Frontal cortex (tissue), 4 donors: ENCODE measurements around the gene SRRM2. TPM values are rescaled to one million over a fixed set of nuclear protein-coding genes. Genes with fewer than 3 reads are reported as not detected.

ENCODE experiments used
- DNase-seq, 2 donors: peaks; one replicate each; pipeline ENCODE4 v3.0.0; 2012; ENCODE audit warnings: low spot score in 2 of 2
- FAIRE-seq: peaks from 2 replicates; lab custom pipeline; 2012; peaks lifted over from hg19 to GRCh38; lab: Jason Lieb, UNC
- total RNA-seq: library from RNA; depleted of rRNA; stranded (reverse); fragments of >200 nt; gene quantifications from one replicate; pipeline ENCODE4 v1.2.3, GENCODE V29; 2014
- donor health status: control.
- donor health status: control.
- donor health status: control.

The SRRM2 gene
- total RNA-seq, 1 donor from 2014 or later, result 40.8 TPM

DNA sequence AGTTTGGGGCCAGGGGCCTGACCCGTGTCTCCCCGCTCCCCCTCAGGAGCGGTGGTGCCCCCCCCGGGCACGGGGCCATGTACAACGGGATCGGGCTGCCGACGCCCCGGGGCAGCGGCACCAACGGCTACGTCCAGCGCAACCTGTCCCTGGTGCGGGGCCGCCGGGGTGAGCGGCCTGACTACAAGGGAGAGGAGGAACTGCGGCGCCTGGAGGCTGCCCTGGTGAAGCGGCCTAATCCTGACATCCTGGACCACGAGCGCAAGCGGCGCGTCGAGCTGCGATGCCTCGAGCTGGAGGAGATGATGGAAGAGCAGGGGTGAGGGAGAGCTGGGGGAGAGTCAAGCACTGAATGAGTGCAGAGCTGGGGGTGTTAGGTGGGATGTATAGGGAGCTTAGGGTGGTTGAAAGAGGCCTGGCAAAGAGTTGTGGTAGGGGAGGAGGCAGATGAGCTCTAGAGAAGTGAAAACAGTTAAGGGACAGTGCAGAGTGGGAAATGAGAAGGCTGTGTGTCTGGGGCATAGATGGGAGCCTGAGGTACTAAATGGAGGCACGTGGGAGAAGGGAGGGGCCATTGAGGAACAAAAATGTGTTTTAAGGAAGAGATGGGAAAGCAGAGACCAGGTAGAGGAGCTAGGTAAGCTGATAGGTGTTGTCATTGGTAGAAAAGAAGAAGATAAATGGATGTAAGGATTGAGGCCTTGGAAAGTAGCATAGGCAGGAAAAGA lies 4.0 kb downstream of the SRRM2 start:
- FAIRE-seq (no peak), DNase-seq (no peak)

DNA sequence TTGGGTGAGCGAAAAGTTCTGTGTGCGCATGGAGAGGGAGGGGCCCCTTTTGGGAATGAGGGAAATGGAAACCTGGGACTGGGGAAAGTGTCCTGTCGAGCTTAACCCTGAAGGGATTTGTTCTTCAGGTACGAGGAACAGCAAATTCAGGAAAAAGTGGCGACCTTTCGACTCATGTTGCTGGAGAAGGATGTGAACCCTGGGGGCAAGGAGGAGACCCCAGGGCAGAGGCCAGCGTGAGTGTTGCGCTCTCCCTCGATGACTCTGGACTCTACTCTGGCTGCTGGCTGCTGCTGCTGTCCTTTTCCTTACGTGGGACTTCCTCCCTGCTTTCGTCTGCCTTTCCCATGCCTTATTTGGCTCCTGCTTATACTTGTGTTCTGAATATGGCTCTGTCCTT lies 4.9 kb downstream of the SRRM2 start:
- no peak for FAIRE-seq
- no peak for DNase-seq

DNA sequence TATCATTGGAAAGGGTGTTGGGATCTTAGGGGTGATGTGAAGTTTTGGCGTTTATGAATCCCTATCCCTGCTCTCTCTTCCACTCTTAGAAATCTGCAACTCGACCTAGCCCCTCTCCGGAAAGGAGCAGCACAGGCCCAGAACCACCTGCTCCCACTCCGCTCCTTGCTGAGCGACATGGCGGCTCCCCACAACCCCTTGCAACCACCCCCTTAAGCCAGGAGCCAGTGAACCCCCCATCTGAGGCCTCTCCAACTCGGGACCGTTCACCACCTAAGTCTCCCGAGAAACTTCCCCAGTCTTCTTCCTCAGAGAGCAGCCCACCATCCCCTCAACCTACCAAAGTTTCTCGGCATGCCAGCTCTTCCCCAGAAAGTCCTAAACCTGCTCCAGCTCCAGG lies 9.0 kb downstream of the SRRM2 start:
- FAIRE-seq (no peak), DNase-seq (no peak)

DNA sequence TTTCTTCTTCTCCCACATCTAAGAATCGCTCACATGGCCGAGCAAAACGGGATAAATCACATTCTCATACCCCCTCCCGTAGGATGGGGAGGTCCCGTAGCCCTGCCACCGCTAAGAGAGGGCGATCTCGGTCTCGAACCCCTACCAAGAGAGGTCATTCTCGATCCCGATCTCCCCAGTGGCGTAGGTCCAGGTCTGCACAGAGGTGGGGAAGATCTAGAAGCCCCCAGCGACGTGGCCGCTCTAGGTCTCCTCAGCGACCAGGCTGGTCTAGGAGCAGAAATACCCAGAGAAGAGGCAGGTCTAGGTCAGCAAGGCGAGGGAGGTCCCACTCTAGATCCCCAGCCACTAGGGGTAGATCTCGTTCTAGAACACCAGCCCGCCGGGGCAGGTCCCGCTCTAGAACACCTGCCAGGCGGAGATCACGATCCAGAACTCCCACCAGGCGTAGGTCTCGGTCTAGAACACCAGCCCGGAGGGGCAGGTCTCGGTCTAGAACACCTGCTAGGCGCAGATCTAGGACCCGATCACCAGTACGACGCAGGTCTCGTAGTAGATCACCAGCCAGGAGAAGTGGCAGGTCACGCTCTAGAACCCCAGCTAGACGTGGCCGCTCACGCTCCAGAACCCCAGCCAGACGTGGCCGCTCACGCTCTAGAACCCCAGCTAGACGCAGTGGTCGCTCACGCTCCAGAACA lies 9.6 kb downstream of the SRRM2 start:
- FAIRE-seq (no peak), DNase-seq (no peak)

DNA sequence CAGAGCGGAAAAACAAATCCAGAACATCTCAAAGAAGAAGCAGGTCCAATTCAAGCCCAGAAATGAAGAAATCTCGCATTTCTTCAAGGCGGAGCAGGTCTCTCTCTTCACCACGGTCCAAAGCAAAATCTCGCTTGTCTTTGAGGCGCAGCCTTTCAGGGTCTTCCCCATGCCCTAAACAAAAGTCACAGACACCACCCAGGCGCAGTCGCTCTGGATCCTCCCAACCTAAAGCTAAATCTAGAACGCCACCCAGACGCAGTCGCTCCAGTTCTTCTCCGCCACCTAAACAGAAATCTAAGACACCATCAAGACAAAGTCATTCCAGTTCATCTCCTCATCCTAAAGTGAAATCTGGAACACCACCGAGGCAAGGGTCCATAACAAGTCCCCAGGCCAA lies 10.3 kb downstream of the SRRM2 start:
- no peak for FAIRE-seq

DNA sequence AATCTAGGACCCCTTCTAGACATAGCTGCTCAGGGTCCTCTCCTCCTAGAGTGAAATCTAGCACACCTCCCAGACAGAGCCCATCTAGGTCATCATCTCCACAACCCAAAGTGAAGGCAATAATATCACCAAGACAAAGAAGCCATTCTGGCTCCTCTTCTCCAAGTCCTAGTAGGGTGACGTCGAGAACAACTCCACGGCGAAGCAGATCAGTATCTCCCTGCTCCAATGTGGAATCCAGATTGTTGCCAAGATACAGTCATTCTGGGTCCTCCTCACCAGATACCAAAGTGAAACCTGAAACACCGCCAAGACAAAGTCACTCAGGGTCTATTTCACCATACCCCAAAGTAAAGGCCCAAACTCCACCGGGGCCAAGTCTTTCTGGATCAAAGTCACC lies 10.7 kb downstream of the SRRM2 start:
- FAIRE-seq (no peak), DNase-seq (no peak)

More for the DNA sequence above, 10.3 kb downstream of the SRRM2 start:
- no peak for DNase-seq

DNA sequence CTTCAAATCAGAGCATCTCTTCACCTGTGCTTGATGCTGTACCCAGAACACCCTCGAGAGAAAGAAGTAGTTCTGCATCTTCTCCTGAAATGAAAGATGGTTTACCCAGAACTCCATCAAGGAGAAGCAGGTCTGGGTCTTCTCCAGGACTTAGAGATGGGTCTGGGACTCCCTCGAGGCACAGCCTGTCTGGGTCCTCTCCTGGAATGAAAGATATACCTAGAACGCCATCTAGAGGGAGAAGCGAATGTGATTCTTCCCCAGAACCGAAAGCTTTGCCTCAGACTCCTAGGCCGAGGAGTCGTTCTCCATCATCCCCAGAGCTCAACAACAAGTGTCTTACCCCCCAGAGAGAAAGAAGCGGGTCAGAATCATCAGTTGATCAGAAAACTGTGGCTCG lies 12.3 kb downstream of the SRRM2 start:
- FAIRE-seq, result no peak
- no peak for DNase-seq

DNA sequence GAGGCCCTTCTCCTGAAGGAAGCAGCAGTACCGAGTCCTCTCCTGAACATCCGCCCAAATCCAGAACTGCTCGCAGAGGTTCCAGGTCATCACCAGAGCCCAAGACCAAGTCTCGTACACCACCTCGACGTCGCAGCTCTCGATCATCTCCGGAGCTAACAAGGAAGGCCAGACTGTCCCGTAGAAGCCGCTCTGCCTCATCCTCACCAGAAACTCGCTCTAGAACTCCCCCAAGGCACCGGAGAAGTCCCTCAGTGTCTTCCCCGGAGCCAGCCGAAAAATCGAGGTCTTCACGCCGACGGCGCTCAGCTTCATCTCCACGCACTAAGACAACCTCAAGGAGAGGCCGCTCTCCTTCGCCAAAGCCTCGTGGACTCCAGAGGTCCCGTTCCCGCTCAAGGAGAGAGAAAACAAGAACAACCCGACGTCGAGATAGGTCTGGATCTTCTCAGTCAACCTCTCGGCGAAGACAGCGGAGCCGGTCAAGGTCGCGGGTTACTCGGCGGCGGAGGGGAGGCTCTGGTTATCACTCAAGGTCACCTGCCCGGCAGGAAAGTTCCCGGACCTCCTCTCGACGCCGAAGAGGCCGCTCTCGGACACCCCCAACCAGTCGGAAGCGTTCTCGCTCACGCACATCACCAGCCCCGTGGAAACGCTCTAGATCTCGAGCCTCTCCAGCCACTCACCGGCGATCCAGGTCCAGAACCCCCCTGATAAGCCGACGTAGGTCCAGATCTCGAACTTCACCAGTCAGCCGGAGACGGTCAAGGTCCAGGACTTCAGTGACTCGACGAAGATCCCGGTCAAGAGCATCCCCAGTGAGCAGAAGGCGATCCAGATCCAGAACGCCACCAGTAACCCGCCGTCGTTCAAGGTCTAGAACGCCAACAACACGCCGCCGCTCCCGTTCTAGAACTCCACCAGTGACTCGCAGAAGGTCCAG lies 13.3 kb downstream of the SRRM2 start:
- DNase-seq (no peak), FAIRE-seq (no peak)

DNA sequence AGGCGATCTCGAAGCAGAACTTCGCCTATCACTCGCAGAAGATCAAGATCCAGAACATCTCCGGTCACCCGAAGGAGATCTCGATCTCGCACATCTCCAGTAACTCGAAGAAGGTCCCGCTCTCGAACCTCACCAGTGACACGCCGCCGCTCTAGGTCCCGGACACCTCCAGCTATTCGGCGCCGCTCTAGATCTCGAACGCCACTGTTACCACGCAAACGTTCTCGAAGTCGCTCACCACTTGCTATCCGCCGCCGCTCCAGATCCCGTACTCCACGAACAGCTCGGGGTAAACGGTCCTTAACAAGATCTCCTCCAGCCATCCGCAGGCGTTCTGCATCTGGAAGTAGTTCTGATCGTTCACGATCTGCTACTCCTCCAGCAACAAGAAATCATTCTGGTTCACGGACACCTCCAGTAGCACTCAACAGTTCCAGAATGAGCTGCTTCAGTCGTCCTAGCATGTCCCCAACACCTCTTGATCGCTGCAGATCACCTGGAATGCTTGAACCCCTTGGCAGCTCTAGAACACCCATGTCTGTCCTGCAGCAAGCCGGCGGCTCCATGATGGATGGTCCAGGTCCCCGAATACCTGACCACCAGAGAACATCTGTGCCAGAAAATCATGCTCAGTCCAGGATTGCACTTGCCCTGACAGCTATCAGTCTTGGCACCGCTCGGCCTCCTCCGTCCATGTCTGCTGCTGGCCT lies 14.1 kb downstream of the SRRM2 start:
- DNase-seq (no peak), FAIRE-seq (no peak)

DNA sequence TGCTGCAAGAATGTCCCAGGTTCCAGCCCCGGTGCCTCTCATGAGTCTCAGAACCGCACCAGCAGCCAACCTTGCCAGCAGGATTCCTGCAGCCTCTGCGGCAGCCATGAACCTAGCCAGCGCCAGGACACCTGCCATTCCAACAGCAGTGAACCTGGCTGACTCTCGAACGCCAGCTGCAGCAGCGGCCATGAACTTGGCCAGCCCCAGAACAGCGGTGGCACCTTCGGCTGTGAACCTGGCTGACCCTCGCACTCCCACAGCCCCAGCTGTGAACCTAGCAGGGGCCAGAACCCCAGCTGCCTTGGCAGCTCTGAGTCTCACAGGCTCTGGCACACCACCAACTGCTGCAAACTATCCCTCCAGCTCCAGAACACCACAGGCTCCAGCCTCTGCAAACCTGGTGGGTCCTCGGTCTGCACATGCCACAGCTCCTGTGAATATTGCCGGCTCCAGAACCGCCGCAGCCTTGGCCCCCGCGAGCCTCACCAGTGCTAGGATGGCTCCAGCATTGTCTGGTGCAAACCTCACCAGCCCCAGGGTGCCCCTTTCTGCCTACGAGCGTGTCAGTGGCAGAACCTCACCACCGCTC lies 14.8 kb downstream of the SRRM2 start:
- DNase-seq (no peak), FAIRE-seq (no peak)

DNA sequence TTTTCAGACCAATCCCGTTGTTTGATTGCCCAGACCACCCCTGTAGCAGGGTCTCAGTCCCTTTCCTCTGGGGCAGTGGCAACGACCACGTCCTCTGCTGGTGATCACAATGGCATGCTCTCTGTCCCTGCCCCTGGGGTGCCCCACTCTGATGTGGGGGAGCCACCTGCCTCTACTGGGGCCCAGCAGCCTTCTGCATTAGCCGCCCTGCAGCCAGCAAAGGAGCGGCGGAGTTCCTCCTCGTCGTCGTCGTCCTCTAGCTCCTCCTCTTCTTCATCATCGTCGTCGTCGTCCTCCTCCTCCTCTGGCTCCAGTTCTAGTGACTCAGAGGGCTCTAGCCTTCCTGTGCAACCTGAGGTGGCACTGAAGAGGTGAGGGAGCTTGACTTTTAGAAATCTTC lies 15.5 kb downstream of the SRRM2 start:
- no peak for FAIRE-seq
- no peak for DNase-seq

DNA sequence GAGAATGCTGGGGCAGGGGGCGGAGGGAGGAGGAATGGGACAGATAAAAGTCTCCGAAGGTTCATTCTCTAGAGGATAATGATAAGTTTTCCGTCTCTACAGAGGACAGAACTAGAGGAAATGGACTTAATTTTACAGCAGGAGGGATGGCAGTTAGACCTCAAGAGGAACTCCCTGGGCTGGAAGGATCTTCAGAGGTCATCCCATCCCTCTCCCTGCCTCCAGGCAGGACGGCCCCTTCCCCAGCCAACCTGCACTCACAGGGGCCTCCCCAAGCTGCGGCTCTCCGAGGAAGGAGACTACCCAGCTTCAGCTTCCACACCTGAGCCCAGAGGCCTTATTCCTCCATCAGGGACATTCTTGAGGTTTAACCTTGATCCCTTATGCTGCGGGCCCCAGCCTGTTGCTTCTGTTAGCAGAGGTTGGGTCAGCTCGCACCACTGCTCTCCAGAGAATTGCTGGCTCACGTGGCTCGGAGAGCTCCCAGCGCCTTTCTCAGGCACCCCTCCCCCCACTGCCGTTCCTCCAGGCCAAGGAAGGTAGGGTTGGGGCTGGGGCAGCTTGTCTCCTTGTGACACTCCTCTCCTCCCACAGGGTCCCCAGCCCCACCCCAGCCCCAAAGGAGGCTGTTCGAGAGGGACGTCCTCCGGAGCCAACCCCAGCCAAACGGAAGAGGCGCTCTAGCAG lies 16.1 kb downstream of the SRRM2 start:
- FAIRE-seq (no peak), DNase-seq (no peak)

DNA sequence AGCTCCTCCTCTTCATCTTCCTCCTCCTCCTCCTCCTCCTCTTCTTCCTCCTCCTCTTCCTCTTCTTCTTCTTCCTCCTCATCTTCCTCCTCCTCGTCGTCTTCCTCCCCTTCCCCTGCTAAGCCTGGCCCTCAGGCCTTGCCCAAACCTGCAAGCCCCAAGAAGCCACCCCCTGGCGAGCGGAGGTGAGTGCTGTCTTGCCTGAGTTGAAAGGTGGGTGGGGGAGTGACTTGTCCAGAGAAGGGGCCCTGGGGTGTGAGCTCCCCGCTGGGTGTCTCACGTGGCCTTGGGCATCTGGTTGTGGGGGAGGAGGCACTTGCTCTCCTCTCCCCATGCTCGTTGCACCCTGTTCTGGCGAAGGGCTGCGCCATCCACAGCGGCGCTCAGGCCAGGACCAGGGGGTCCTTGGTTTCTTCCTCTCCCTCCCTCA lies 16.7 kb downstream of the SRRM2 start:
- no peak for FAIRE-seq

DNA sequence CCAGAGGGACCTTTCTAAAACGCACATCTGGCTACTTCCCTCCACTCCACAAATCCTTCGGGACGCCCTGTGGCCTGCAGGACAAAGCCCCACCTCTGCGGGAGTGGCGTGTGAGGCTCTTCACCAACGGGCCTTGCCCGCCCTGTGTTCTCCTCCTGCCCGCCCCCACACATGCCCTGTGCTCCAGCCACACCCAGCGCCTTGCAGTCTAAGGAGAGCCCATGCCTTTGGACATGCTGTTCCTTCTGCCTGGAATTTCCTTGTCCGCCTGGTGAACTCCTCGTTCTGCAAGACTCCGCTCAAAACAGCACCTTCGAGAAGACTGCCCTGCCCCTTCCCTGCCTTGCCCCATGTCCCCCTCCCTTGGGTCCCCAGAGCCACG lies 17.2 kb downstream of the SRRM2 start:
- DNase-seq, result no peak
- no peak for FAIRE-seq

More for the DNA sequence above, 16.7 kb downstream of the SRRM2 start:
- no peak for DNase-seq

DNA sequence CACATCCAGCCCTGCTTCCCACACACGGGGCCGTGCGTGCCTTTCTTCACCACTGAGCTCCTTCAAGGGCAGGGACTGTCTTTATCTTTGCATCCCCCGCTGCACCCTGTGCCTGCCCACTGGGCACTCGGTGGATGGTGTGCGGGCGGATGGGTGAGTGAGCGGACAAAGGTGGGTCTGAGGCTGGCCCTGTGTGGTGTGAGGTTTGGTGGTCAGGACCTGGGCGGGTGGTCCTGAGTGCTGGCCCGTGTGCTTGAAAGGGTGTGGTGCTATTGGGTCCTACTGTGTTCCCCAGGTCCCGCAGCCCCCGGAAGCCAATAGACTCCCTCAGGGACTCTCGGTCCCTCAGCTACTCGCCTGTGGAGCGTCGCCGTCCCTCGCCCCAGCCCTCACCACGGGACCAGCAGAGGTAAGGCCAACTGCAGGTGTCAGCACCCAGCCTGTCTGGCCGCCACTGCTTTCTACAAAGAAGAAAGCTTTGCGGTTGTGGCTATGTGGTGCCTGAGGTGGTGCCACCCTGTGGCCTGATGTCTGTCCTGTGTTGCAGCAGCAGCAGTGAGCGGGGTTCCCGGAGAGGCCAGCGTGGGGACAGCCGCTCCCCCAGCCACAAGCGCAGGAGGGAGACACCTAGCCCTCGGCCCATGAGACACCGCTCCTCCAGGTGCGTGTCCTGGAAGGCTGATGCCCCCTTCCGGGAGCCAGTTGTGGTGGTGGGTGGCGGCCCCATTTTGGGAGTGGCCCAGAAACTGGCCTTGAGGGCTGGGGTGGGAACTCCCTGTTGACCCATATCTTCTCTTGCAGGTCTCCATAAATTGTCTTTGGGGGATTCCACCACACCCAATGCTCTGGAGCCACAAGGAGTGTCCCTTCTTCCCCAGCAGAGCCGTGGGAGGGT lies 17.9 kb downstream of the SRRM2 start:
- FAIRE-seq (no peak), DNase-seq (no peak)

DNA sequence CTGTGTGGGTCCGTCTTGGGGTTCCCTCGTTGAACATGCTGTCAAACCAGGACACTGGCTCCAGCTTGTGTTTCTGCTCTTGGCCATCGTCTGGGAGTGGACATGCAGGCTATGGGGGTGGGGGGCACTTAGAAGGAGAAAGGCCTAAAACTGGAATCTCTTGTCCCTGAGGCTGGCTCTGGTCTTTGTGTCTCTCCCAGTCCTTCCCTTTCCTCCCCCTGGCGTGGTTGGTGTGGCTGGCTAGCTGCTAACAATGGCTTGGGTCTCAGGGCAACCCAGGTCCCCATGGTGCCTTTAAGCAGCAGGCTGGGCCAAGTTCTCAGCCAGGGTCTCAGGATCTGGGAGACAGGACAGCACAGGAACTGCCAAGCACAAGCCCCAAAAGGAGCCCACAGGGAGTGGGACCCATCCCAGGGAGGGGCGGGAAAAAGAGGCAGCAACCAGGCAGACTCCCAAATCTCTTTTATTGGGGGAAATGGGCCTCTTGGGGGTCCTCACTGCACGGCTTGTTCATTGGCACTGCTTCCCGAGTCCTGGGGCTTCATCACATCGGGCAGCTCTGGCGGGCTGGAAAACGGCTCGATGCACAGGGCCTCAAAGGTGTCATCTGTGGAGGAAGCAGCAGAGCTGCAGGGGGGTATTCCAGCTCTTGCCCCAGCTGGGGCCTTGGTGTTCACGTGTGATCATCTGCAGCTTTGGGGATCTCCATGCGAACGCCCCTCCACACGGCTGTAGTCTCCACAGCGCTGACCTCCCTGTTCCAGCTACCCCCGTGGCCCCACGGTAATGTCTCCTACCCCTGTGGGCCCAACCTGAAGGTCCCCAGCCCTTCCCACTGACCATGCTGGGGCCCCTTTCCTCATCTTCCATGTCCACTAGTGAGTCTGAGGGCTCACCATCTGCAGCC lies 19.3 kb downstream of the SRRM2 start:
- DNase-seq (no peak), FAIRE-seq (no peak)
